ENCODE data around the gene ELOVL3.

- peak; percentile 23 for TF ChIP-seq CTCF (conservative IDR thresholded peaks at IDR 0.05; ENCODE audit: low read depth, low read length)
- no peak for TF ChIP-seq BHLHE40 (IDR thresholded peaks at IDR 0.05; ENCODE audit: low read depth, low read length)
- TF ChIP-seq FOS (IDR thresholded peaks at IDR 0.05; ENCODE audit: low read depth, low read length): no peak
- no peak for TF ChIP-seq POLR2A (IDR thresholded peaks at IDR 0.05; ENCODE audit: low read depth, low read length)
- no peak for TF ChIP-seq RAD21 (IDR thresholded peaks at IDR 0.05; ENCODE audit: low read length)
- no peak for TF ChIP-seq ELK1 (IDR thresholded peaks at IDR 0.05; ENCODE audit: borderline replicate concordance, low read depth, low read length)
- no peak for TF ChIP-seq CHD1 (IDR thresholded peaks at IDR 0.05; ENCODE audit: low read depth, low read length)
- no peak for TF ChIP-seq NFE2L2 (IDR thresholded peaks at IDR 0.05; ENCODE audit: low read depth, low read length)
- no peak for TF ChIP-seq MXI1 (IDR thresholded peaks at IDR 0.05; ENCODE audit: borderline replicate concordance, low read depth, low read length)
- TF ChIP-seq SMC3 (IDR thresholded peaks at IDR 0.05; ENCODE audit: low read depth, low read length): 0 out of 2 replicates have a peak, but pooled peaks have one; percentile 13
- no peak for TF ChIP-seq CEBPB (IDR thresholded peaks at IDR 0.05; ENCODE audit: low read depth, low read length)
Observed at GRCh38 chr10:102230861-102231356, 4.8 kb downstream of the ELOVL3 start.

All from IMR-90 (cell line).